NCI-H524 treated with DMSO at 0.1 percent for 48 hours (cell line): Measurements from ENCODE around the gene PER3.

Source experiments
- DNase-seq: peaks from one replicate; lab custom pipeline; 2025; lab: John Stamatoyannopoulos, UW

The PER3 gene

DNA sequence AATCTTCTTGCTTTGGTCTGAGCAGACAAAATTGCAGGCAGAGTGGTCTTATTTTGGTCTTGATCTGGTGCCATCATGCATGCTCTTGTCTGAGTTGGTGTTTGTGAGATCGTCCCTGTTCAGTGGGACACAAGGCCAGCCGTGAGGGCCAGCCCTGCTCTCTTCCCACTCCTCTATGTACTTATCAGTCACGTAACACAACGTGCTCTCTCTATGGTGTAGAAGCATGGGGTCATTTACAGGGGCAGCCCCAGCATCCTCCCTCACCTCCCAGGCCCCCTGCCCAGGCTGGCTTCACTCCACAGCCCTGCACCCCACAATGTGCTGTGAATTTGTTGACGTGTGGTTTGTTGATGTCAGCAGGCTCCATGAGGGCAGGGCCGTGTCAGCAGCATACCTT lies 87.0 kb downstream of the PER3 start:
- DNase-seq, result no peak

DNA sequence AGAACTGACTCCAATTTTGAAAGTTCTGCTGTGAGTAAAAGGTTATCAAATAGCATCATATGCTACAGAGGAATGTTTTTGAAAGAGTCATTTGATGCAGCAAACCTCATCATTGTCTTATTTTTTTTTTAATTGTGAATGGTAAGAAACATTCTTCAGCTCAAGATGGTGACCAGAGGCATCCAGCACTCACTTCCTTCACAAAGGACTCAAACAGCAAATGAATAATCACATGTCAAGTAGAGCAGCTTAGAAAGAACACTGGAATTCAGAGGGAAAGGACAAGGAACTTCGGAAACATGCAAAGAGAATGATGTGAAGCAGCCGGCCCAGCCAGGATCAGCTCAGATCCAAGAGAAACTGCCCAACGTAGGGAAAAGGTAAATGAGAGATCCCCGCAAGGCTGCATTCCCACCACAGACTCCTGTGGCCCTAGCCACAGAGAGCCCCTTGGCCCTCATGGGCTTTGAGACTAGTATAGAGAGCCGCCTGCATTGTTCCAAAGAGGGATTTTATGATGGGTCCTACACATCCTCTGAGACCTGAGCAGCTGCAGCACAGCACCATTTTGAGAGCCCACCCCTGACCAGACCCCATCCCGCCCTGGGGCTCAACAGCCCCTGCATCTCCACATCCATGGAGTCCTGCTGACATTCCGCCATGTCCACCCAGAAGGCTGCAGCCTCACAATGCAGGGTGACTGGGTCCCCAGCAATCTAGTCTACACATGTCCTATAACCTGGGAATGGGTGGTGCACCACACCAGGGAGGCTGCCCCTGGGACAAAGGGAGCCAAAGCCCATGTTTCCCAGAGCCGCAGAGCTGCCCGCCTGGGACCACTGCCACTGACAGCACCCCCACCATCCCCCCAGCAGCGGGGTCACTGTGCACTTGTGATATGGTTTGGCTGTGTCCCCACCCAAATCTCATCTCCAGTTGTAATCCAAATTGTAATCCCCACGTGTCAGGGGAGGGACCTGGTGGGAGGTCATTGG lies 90.0 kb downstream of the PER3 start:
- DNase-seq, result no peak

DNA sequence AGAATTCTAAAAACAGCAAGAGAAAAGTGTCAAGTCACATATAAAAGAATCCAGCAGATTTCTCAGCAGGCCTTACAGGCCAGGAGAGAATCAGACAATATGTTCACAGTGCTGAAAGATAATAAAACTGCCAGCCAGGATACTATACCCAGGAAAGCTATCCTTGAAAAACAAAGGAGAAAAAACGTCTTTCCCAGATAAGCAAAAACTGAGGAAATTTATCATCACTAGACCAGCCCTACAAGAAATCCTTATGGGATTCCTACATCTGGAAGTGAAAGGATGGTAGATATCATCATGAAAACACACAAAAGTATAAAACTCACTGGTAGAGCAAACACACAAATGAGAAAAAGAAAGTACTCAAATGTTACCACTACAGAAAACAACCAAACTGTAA lies 93.9 kb downstream of the PER3 start:
- no peak for DNase-seq

DNA sequence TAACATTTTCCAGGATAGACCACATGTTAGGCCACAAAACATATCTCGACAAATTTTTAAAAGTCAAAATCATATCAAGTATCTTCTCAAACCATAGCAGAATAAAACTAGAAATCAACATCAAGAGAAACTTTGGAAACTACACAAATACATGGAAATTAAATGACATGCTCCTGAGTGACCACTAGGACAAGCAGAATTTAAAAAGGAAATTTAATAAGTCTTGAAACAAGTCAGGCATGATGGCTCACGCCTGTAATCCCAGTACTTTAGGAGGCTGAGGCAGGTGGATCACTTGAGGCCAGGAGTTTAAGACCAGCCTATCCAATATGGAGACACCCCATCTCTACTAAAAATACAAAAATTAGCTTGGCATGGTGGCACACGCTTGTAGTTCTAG lies 95.1 kb downstream of the PER3 start:
- no peak for DNase-seq

DNA sequence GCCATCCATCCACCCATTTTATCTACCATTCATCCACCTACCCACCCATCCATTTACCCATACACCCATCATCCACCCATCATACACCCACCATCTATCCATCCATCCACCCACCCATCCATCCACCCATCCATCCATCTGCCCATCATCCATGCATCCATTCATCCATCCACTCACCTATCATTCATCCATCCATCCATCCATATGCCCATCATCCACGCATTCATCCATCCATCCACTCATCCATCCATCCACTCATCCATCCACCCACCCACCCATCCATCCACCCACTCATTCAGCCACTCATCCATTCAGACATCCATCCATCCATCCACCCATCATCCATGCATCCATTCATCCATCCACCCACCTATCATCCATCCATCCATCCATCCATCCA lies 100.7 kb downstream of the PER3 start:
- no peak for DNase-seq

DNA sequence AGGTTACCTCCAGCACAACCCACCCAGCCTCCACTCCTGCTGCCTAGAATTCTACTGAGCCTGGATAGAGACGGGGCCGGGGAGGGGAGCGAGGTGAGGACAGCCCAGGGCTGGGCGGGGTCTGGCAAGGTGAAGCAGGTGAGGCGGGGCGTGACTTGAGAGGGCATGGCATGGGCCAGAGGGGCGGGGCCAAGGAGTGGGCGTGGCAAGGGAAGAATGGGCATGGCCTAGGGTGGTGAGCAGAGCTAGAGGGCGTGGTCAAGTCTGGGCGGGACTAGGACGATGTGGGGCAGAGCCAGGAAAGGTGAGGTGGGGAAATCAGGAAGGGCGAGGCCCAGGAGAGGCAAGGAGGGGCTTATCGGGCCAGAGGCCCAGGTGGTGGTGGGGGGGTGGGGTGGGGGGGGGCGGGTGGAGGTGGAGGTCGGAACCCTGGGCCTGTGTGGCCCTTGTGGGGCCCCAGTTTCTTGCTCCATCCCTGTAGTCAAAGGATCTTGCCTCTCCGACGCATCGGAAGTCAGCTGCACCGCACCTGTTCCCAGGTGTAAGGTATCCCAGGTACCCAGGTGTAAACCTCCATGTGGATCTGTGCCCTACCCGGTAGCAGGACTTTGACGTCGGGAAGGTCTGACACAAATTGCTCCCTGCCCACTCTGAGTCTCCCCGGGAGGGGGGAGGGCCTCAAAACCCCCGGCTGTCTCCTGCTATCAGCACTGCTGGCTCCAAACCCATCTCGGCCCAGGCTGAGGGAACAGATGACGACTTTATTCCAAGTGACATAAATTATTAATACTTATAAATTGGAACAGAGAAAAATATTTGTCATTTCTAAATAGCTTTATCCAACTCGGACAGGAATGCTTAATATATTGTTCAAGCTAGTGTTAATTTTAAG lies 101.7 kb downstream of the PER3 start:
- no peak for DNase-seq

DNA sequence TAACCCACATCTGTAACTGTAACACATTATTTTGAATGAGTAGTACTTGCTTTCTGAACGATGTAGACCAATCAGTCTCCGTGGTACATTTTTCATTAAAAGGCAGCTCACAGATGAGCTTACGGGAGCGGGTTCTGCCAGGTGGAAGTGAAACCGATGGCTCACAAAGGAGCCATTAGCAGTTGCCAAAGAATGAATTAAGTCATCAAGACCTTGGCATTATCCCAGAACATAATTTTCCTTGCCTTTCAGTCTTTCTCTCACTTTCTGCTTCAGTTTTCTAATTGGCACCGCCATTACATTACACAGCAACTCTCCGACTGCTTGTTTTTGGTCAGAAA lies 102.3 kb downstream of the PER3 start:
- no peak for DNase-seq

DNA sequence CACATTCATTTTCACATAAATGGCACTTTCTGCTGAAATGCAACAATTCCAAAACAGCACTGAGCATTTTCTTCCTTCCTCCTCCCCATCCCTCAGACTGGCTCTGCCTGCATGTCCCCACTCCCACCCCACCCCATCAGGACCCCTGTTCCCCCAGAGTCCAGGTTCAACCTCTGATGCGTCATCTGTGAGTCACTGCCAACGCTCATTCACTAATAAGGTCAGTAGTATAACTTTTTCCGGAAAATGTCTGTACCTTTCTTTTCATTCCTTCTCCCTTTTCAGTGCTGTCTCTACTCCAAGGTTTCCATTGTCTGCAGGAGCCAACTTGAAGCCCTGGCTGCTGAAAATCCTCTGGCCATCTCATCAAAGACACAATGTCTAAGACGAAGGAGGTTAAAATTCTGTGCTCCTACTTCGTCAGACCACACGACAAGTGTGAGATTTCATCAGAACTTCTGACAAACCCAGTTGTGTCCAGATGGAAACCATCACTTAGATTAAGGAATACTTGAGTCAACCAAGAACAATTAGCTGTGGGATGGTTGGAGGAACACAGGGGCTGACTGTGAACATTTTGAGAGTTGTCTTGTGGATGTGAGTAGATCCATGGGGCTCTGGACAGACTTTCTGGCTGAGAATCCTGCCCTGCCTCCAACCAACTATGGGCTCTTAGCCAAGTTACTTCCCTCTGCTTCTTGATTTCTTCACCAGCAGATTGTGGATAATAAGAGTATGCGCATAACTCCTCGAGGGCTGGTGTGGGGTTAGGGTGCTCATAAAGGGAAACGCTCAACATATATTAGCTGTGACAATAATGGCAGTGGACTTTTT lies 104.4 kb downstream of the PER3 start:
- DNase-seq, result no peak

DNA sequence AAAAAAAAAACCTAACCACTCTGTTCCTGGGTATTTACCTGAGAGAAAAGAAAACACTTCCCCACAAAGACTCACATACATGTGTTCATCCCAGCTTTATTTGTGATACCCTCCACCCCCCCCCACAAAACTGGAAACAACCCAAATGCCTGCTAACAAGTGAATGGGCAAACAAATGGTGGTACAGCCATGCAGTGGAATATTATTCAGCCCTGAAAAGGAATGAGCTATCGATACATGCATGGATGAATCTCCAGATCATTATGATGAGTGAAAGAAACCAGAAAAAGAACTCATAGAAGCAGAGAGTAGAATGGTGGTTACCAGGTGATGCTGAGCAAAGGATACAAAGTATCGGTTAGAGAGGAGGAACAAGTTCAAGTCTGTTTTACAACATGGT lies 106.8 kb downstream of the PER3 start:
- no peak for DNase-seq

DNA sequence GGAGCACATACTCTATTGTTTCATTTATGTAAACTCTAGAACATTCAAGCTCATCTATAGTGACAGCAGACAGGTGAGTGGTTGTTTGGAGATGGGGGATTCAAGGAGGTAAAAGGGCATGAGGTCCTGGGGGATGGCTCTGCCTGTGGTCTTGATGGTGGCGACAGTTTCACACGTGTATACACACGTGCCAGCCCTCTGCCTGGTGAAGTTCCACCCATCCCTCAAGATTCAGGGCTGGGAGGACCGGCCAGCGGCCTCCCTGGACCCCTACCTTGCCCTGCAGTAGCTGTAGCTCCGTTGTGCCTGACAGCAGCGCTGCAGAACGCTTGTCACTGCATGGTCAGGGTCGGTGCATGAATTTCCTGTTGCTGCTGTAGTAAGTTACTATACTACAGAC lies 107.7 kb downstream of the PER3 start:
- no peak for DNase-seq

DNA sequence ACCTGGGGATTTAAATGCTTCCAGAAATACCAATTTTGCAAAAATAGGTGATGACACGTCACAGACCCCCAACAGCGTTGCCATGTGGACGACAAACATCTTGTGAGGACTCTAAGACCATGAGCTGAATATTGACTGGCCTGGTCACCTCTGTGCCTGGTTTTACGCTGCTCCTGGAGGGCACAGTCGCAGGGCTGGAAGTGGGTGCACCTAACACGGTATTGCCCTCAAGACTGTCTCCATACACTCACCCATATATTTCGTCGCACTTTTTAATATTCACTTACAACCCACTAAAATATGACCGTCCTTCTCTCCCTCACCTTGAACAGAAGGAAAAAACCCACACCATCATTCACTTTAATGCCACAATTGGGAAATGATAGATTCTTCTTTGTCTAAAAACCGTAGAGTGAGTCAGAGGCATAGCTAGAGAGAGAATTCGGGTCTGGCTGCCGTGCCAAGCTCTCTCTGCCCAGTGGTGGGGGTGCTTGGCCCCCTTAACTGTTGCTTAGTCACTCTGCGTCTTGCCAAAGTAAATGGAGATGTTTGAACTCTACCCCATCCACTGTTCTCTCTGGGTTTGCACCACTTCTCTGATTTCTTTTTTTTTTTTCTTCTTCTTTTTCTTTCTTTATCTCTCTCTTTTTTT lies 109.6 kb downstream of the PER3 start:
- no peak for DNase-seq
